HUES48 (cell line): Measurements from ENCODE around the gene MTX1.
"Not testable (repeated sequence)": the region's sequence is repeated elsewhere in the genome, so short reads cannot be mapped to it uniquely, and the experiment has no call there.

Source experiments
- H3K27ac ChIP-seq: one replicate; pipeline ENCODE4 v1.7.0; 2013; ENCODE audit warnings: low read depth, low read length, inconsistent platforms
- H3K27me3 ChIP-seq: 2 replicates; pipeline ENCODE4 v1.6.1; 2013; ENCODE audit warnings: mild to moderate bottlenecking, low read length; ENCODE audit not compliant: control insufficient read depth, insufficient read depth
- H3K36me3 ChIP-seq: 2 replicates; pipeline ENCODE4 v1.6.1; 2013; ENCODE audit warnings: low read length; ENCODE audit not compliant: control insufficient read depth, insufficient read depth
- H3K4me1 ChIP-seq: 2 replicates; pipeline ENCODE4 v1.6.1; 2013; ENCODE audit warnings: mild to moderate bottlenecking, low read length; ENCODE audit not compliant: control insufficient read depth, insufficient read depth
- H3K4me3 ChIP-seq: 2 replicates; pipeline ENCODE4 v1.5.1; 2013; ENCODE audit warnings: mild to moderate bottlenecking, low read depth, low read length
- H3K9ac ChIP-seq: 2 replicates; pipeline ENCODE4 v1.6.1; 2013; ENCODE audit warnings: mild to moderate bottlenecking, low read depth, low read length, moderate library complexity
- H3K9me3 ChIP-seq: 2 replicates; pipeline ENCODE4 v1.6.1; 2013; ENCODE audit warnings: low read length; ENCODE audit not compliant: control insufficient read depth, insufficient read depth

MTX1 gene

DNA sequence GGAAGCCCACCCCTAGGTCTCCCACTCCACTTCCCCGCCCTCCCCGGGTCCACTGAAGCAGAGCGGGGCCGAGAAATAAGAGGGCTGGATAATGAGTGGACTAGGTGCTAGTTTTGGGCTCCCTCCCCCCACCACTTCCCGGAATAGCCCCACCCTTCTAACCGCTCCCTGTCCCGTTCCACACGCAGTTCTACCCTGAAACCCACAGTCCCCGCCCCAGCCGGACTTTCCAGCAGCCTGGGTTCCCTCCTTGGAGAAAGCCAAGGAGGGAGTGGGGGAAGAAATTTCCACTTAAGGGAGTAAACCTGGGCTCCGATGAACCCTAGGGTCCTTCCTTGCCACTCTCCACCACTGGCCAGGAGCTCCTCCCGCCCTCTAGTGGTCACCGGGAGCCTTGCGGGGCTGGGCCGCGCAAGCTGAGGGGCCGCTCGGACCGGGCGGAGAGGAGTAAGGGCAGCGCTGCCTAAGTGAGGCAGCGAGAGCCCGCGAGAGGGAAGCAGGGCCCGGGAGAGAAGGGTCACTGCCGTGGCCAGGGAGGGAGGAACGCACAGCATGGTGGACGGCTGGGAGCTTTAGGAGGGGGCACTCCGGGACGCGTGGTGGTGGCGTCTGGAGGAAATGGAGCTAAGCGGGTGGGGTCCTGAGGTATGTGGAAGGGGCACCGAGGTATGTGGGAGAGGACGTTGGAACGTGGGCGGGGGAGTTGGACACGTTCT is 15.1 kb upstream of the MTX1 start:
- Histone ChIP-seq H3K4me3 (peak overlapping the region; percentile 98), H3K36me3 (peaks cover 21% of the 10 kb centered on the region), H3K27me3 (peaks cover 3% of the 10 kb centered on the region; the same call in 1 of the 2 replicates)

DNA sequence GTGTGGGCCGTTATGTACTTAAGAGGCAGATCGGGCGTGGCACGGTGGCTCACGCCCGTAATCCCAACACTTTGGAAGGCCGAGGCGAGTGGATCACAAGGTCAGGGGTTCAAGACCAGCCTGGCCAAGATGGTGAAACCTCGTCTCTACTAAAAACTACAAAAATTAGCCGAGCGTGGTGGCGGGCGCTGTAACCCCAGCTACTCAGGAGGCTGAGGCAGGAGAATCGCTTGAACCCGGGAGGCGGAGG is 14.6 kb upstream of the MTX1 start:
- peaks cover 19% of the 10 kb centered on the region for H3K4me1 ChIP-seq
- peak overlapping the region; percentile 98 for H3K4me3 ChIP-seq
- H3K36me3 ChIP-seq, result peaks cover 25% of the 10 kb centered on the region
- H3K9ac ChIP-seq, result peak overlapping the region; percentile 91
- H3K27ac ChIP-seq, result peak overlapping the region; percentile 99
- H3K9me3 ChIP-seq, H3K27me3 ChIP-seq: not testable (repeated sequence)

More for the DNA sequence above, 15.1 kb upstream of the MTX1 start:
- H3K27ac ChIP-seq, result peak overlapping the region; percentile 99
- no peaks in the 10 kb centered on the region for H3K9me3 ChIP-seq
- peaks cover 19% of the 10 kb centered on the region for H3K4me1 ChIP-seq
- H3K9ac ChIP-seq, result peak overlapping the region; percentile 91

DNA sequence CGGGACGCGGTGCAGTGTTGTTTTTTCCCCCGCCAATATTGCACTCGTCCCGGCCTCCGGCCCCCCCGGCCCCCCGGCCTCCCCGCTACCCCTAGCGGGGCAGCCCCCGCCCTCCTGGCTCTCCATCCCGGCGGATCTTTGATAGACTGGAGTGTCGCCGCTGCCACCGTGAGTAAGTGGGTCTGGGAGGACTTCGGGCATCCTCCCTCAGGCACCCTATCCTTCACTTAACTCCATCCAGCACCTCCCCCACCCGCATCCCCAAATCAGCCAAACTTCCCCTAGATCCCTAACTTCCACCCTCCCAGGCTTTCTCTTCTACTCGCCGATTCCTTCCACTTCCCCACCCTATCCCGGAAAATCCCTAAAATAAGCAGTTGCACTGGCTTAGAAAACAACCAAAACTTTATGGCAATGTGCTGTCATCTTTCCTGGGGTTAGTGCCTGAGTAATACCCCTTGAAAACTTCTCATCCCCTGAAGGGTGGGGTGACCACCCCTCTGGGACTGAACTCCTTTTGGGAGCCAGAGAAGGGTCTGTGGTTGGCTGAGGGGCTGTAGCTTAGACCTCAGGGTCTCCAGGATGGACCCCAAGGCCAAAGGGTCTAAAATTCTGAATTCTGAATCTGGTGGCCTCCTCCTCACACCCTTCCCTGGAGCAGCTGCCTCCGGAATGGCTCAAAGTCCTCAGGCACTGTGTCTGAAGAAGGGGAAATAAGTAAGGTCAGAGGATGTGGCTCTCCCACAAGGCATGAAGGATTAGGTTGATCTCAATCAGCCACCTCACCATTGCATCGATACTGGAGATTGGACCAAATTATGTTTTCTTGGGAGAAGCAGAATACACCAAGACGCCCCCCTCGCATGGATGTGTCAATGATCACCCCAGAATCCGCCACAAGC is 13.0 kb upstream of the MTX1 start:
- Histone ChIP-seq H3K4me3 (peak overlapping the region; percentile 98), H3K4me1 (peaks cover 19% of the 10 kb centered on the region), H3K9ac (peak overlapping the region; percentile 88), H3K27me3 (peaks cover 3% of the 10 kb centered on the region; the same call in 1 of the 2 replicates), H3K36me3 (peaks cover 38% of the 10 kb centered on the region), H3K27ac (peak overlapping the region; percentile 99), H3K9me3 (no peaks in the 10 kb centered on the region)

DNA sequence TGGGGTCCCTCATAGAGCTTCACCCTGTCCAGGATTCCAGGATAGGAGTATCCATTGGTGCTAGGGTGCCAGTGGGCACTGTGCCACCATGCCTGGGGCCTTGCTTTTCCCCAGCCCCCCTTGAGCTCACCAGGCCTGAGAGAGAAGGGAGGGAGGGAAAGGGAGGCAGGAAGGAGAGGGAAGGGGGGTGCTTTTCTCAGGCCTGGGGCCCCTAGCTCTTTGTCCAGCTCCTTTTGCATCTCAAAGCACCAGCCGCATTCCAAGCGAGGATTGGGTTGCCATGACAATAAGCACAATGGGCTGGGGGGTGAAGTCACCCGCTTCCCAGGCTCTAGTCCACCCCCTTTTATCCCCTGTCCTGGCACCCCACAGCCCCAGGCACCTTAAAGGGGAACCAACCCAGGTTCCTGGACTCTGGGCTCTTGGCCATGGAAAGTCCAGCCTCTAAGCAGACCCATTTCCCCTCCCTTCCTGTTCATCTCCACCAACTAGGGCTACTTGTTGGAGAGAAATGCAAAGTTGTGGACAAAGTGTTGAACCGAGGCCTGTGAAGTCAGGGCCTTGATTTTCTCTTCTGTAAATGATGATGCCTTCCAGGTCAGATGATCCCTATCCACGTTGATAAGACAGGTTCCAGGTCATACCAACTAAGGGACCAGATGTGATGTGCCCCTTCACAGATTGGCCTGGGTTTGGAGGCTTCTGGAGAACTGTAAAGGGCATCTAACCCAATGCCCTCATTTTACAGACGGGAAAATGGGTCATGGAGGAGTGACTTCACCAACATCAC is 12.2 kb upstream of the MTX1 start:
- peak overlapping the region; percentile 98 for H3K4me3 ChIP-seq
- H3K4me1 ChIP-seq, result peaks cover 19% of the 10 kb centered on the region
- no peaks in the 10 kb centered on the region for H3K9me3 ChIP-seq
- H3K27me3 ChIP-seq, result peaks cover 3% of the 10 kb centered on the region; the same call in 1 of the 2 replicates
- H3K36me3 ChIP-seq, result peaks cover 47% of the 10 kb centered on the region
- peak overlapping the region; percentile 99 for H3K27ac ChIP-seq
- peak overlapping the region; percentile 88 for H3K9ac ChIP-seq

DNA sequence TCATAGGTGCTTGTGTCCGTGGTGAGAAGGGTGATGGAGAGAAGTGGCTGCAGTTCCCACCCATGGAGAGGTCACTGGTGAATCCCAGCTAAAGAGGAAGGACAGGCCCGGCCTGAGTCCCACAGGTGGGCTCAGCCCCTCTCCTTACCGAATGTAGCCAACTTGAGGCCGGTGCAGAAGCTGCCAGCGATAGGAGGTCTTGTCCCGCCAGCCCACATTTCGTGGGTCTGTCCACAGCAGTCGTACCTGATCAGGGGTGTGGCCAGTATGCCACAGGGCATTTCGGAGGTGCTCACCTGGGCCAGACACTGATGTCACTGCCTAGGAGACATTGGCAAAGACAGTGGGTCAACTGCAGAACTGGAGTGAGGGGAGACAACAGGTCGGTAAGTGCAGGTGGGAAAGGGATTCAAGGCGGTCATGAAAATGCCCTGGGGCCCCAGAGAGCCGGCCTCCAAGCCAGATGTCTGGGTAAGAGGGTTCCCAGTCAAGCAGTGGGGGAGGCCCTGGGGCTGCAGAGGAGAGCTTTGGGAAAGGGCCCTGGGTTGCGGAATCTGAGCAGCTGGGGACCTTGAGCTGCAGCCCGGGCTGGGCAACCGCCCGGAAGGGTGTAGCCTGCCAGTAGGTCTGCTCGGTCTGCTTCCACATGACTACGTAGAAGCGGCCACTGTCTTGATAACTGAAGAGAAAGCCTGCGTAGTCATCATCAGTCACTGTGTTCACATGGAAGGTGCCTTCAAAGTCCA is 11.4 kb upstream of the MTX1 start:
- H3K27me3 ChIP-seq, result peaks cover 3% of the 10 kb centered on the region; the same call in 1 of the 2 replicates

DNA sequence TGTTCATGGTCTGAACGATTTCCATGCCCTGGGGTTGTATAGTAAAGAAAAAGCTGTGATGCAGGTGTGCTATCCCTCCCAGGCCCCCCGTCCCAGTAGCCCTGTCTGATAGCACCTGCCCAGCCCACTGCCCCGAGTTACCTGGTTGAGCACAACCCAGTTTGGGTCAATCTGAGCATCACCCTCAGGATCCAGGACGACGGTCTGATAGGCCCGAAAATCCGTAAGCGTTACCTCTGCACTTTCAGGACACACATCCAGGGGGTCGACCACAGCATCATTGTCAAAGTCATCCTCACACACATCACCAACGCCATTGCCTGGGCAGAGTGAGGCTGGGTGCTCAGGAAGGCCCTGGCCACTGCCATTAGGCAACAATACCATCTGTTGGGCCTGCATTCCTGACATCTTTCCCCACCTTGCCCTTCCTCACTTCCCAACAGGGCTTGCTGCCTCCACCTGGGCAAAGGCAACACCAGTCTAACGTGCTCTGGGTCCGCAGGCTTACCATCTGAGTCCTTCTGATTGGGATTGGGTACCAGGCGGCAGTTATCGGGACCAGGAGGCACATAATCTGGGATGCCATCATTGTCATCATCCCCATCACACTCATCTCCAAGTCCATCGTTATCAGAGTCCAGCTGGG is 10.5 kb upstream of the MTX1 start:
- no peaks in the 10 kb centered on the region for H3K27me3 ChIP-seq
- H3K9ac ChIP-seq, result no peak overlapping the region
- H3K4me1 ChIP-seq, result peaks cover 15% of the 10 kb centered on the region
- H3K4me3 ChIP-seq, result no peak overlapping the region
- peak overlapping the region; percentile 99 for H3K27ac ChIP-seq
- no peaks in the 10 kb centered on the region for H3K9me3 ChIP-seq
- peaks cover 64% of the 10 kb centered on the region for H3K36me3 ChIP-seq

More for the DNA sequence above, 11.4 kb upstream of the MTX1 start:
- H3K27ac ChIP-seq, result peak overlapping the region; percentile 99
- peak overlapping the region; percentile 59 for H3K9ac ChIP-seq
- peaks cover 55% of the 10 kb centered on the region for H3K36me3 ChIP-seq
- peak overlapping the region; percentile 98 for H3K4me3 ChIP-seq
- no peaks in the 10 kb centered on the region for H3K9me3 ChIP-seq
- peaks cover 19% of the 10 kb centered on the region for H3K4me1 ChIP-seq

DNA sequence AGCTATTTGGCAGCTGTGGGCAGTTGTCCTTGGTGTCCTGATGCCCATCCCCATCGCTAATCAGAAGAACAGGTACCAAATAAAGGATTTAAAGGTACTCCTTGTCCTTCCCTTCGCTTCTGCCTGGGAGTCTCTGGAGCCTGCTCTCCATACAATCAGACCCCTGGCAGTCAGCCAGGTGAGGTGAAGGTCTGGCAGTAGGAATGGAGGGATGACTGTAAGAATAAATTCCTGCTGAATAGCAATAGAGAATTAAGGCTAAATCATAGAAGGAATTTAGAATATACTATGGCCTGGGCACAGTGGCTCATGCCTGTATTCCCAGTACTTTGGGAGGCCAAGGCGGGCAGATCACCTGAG is 10.0 kb upstream of the MTX1 start:
- Histone ChIP-seq H3K9me3 (no peaks in the 10 kb centered on the region), H3K27me3 (no peaks in the 10 kb centered on the region), H3K4me1 (peaks cover 15% of the 10 kb centered on the region), H3K36me3 (peaks cover 66% of the 10 kb centered on the region), H3K27ac (no peak overlapping the region), H3K4me3 (no peak overlapping the region), H3K9ac (no peak overlapping the region)

DNA sequence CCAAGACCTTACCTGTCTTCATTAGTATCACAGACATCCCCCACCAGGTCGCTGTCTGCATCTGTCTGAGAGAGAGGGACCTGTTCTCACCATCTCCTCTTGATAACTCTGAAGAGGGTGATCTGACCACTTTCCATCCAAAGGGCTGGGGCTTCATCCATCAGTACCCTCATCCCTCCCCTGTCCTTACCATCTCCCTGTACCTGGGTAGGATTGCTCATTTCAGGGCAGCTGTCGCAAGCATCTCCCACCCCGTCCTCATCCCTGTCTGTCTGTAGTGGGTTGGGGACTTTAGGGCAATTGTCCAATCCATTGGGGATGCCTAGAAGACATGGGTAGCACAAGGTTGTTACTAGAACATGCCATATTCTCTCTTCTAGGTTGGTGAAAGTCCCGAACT is 8.7 kb upstream of the MTX1 start:
- no peaks in the 10 kb centered on the region for H3K9me3 ChIP-seq
- no peak overlapping the region for H3K4me3 ChIP-seq
- peaks cover 73% of the 10 kb centered on the region for H3K36me3 ChIP-seq
- H3K27me3 ChIP-seq, result no peaks in the 10 kb centered on the region
- H3K4me1 ChIP-seq, result peaks cover 15% of the 10 kb centered on the region
- no peak overlapping the region for H3K27ac ChIP-seq
- no peak overlapping the region for H3K9ac ChIP-seq

DNA sequence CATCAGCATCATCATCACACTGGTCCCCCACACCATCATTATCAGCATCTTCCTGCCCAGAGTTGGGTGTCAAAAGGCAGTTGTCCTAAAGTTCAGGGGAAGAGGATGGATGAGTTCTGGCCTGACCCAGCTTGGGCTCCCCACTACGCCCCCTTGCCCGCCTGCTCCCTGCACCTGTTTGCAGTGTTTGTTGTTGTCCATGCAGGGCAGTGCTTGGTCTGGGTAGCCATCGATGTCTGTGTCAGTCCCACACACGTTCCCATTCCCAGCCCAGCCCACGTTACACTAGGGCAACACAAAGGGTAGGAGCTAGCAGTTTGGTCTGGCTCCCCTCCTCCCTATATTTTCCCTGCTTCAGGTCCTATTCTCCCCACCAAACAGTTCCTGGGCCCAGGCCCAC is 7.6 kb upstream of the MTX1 start:
- H3K27ac ChIP-seq, result no peak overlapping the region
- H3K4me3 ChIP-seq, result no peak overlapping the region
- H3K36me3 ChIP-seq, result peaks cover 73% of the 10 kb centered on the region
- H3K9me3 ChIP-seq, result no peaks in the 10 kb centered on the region
- H3K9ac ChIP-seq, result no peak overlapping the region
- H3K27me3 ChIP-seq, result no peaks in the 10 kb centered on the region
- peaks cover 15% of the 10 kb centered on the region for H3K4me1 ChIP-seq

DNA sequence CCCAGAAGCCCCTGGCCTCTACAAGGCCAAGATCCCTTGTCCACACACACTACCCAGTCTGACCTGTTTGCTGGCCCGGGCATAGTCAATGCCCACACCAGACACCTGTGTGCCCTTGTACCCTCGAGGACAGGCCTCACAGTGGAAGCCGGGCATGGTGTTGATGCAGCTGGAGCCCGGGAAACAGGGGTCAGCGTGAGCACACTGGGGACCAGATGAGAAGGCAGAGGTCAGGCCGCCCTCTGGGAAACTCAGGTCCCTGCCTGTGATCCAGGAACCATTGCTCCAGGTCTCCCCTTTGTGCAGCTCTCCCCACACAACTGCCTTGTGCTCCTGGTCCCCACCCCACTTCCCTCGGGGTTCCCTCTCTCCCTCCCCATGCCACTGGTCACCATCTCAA is 6.3 kb upstream of the MTX1 start:
- Histone ChIP-seq H3K27me3 (no peaks in the 10 kb centered on the region), H3K36me3 (peaks cover 65% of the 10 kb centered on the region), H3K4me1 (peaks cover 9% of the 10 kb centered on the region), H3K9ac (no peak overlapping the region), H3K9me3 (no peaks in the 10 kb centered on the region), H3K27ac (no peak overlapping the region), H3K4me3 (no peak overlapping the region)
